Stimulated activated CD4-positive, alpha-beta T cell treated with anti-CD3 and anti-CD28 coated beads, Interleukin-1b, Interleukin-23, amount 100 ng/mL, for 48 hours (primary cell): ENCODE data around the gene SLC25A30.
"Not testable (repeated sequence)": the region's sequence is repeated elsewhere in the genome, so short reads cannot be mapped to it uniquely, and the experiment has no call there.

ENCODE experiments used
- DNase-seq: peaks from one replicate; pipeline ENCODE4 v3.0.0-alpha.2; 2020

SLC25A30 gene

DNA sequence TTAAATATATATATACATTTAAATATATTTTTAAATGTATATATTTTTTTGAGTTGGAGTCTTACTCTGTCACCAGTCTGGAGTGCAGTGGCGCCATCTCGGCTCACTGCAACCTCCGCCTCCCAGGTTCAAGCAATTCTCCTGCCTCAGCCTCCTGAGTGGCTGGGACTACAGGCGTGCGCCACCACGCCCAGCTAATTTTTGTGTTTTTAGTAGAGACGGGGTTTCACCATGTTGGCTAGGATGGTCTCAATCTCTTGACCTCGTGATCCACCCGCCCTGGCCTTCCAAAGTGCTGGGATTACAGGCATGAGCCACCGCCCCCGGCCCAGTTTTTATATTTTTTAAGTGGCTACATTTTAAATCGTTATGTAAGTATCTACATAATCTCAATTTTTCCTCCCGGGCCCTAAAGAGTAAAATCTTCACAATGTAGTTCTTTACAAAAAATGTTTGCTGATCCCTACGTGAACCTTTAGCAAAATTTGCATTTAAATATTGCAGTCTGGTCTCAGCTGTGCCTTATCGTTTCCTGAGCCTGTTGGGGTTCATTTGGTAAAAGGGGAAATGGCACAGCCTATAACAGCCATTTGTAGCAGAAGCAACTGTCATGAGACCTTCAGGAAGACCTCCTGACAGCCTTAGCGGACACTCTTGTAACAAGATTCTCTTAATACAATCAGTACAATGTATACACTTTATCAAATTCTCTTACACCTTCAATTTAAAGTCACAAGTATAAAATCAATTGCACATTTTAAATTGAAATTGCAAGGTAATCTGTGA is 8.1 kb upstream of the SLC25A30 start:
- DNase-seq = not testable (repeated sequence)

DNA sequence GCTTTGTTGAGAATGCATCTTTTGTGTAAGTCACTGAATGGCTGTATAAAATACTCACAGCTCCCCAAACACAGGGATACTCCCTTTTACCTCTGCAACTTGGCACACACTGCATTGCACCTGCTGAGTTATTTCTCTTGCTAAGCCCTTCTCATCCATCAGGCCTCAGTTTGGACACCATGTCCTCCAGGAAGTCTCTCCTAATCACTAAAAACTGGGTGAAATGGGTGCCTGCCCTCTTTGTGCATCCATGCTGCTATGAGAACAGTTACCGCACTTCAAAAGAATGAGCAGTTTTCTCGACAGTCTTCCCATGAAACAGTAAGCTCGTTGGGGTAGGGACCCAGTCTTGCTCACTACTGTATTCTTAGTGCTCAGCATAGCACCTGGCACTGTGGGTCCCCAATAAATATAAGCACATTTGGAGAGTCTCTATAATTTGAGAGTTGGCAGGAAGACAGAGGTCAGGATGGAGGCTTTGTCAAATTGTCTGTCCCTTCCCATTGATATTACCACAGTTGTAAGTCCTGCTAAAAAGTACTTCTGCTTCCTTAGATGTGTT is 4.6 kb upstream of the SLC25A30 start:
- no peak for DNase-seq

GRCh38 chr13:45419945-45420344 is 1.8 kb upstream of the SLC25A30 start:
- DNase-seq = no peak

GRCh38 chr13:45419389-45419788 is 1.2 kb upstream of the SLC25A30 start:
- DNase-seq = not testable (repeated sequence)

DNA sequence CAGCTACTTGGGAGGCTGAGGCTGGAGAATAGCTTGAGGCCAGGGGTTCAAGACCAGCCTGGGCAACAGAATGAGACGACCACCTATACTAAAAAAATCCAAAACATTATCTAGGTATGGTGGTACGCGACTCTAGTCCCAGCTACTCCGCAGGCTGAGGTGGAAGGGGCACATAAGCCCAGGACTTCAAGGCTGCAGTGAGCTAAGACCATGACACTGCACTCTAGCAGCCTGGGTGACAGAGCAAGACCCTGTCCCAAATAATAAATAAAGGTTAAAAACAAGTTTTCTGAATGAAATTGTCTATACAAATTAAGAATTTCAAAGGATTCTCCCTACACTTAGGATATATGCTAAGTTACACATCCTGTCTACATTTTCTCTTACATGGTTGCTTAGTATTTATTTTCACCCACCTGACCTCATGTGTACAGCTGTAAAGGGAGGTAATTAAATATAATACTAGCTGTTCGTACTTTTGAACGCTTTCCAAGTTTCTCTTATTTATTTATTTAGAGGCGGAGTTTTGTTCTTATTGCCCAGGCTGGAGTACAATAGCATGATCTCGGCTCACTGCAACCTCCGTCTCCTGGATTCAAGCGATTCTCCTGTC is 1.6 kb downstream of the SLC25A30 start:
- no peak for DNase-seq

- DNase-seq = no peak
Measured at GRCh38 chr13:45415112-45415511, 3.1 kb downstream of the SLC25A30 start.

DNA sequence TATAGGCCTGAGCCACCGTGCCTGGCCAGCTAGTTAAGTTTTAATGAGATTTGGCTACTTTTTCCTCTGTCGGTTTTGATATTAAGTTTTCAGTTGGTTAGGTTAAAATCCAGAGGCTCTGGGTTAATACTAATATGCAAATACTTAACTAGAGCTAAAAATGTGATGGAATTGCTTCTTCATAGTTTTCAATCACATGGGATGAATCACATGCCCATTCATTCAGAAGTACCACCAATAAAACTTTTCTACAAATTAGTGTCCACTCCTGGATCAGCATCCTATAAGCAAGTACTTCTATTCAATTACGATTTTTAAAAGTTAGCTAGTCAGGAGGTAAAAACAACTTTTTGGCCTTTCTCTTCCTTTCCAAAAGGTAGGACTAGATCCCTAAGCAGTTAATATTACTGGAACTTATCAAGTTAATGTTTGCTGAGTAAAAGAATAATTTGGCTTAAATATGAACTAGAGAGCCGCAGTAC is 4.3 kb downstream of the SLC25A30 start:
- no peak for DNase-seq

GRCh38 chr13:45412274-45413049 is 5.7 kb downstream of the SLC25A30 start:
- no peak for DNase-seq

DNA sequence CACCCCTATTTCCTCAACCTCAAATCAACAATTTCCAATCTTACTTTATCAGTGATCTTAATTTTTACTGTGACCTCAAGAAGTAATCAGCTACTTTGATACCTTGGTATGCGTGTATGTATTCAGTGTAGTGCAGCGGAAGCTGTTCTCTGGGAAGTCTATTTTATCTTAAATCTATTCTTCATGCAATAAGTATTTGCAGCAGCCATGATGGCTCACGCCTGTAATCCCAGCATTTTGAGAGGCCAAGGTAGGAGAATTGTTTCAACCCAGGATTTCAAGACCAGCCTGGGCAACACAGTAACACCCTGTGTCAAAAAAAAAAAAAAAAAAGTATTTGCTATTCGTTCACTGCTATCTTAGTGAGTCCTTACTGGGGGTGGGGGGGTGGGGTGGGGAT is 6.5 kb downstream of the SLC25A30 start:
- DNase-seq = no peak

DNA sequence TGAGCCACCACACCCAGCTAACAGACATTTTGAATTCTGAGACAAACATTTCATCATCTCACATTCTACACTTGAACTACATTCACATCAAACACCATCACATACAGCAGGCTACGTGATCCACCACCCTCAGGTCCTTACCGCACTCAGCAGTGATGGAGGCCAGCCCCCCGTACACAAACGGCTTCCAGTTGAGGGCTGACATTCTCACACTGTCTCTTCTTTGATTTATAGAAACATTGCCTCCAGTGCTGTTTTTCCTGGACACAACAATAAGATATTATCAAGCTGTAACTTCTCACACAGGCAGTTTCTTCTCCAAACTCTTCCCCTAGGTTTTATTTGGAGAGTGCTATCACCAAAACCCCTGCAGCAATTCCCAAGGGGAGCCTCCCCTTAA is 7.0 kb downstream of the SLC25A30 start:
- no peak for DNase-seq

DNA sequence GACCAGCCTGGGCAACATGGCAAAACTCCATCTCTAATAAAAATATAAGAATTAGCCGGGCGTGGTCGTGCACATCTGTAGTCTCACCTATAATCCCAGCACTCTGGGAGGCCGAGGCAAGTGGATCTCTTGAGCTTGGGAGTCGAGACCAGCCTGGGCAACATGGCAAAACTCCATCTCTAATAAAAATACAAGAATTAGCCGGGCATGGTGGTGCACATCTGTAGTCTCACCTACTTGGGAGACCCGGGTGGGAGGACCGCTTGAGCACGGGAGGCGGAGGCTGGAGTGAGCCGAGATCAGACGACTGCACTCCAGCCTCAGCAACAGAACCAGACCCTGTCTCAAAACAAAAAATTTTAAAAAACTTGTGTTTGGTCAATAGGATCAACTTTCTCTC is 7.7 kb downstream of the SLC25A30 start:
- DNase-seq = no peak

DNA sequence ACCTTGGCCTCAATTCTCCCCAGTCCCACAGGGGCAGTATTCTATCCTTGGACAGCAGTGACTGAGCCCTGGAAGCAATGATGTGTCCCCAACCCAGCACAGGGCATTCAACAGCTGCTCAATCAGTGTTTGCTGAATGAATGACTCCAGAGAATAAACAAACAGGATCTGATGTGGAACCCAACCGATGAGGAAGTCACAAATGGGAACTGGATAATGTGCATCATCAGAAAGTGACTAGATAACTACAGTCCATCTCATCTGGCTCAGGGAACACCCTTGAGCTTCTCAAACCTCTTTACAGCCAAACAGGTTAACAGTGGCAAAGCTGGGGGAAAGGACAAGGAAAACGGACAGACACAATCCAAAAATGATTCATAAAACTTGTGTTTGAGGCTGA is 8.2 kb downstream of the SLC25A30 start:
- DNase-seq = no peak

DNA sequence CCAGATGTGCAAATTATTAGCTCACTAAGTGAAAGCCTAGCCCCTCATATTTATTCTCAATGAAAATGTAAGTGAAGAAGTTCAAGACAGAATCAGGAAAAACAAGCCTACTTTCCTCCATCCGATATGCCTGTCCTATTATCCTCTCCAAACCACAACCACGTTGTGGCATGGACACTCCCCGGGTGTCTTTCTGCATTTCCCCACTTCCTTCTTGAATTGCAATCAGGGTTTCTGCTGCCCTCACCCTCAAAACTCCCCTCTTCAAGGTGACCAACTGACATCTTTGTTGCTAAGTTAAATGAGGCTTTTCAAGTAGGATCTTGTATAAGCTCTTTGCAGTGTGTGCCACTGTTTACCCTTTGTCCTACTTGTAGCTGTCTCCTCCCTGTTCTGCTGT is 11.8 kb downstream of the SLC25A30 start:
- DNase-seq = no peak

GRCh38 chr13:45403081-45403480 is 15.1 kb downstream of the SLC25A30 start:
- DNase-seq = no peak

- no peak for DNase-seq
Measured at GRCh38 chr13:45402641-45403040, 15.5 kb downstream of the SLC25A30 start.

DNA sequence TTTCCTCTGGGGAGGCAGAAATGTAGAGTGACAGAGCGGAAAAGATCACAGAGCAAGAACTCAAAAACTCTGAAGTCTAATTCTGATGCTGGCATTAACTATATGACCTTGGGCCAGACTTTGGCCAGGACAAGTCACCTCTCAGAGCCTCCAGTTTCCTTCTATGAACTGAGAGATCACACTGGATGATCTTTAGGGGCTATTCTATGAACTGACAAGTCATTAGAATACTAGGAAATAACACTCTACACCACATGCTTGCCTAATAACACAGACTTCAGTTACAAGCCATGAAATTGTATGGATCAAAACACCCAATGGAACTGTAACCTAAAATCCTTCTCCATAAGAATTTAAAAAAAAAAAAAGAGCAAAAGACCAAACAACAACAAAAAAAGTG is 16.9 kb downstream of the SLC25A30 start:
- no peak for DNase-seq

- peak; percentile 41 for DNase-seq
Measured at GRCh38 chr13:45398877-45399276, 19.3 kb downstream of the SLC25A30 start.

DNA sequence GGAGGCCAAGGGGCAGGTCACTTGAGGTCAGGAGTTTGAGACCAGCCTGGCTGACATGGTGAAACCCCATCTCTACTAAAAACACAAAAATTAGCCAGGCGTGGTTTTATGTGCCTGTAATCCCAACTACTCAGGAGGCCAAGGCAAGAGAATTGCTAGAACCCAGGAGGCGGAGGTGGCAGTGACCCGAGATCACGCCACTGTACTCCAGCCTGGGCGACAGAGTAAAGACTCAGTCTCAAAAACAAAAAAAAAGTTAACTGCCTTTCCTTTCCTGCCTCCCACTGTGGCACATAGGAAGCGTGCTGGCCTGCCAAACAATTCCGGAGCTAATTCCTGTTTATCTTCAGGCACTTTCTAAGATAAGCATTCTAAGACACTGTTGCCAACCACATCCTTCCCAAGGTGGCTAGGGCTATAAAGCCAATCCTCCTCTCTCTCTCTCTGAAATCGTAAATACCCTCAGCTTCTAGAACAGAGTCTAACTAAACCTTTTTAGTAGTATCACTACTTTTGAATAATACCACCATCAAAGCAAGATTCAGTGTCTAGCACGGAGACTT is 21.6 kb downstream of the SLC25A30 start:
- no peak for DNase-seq

DNA sequence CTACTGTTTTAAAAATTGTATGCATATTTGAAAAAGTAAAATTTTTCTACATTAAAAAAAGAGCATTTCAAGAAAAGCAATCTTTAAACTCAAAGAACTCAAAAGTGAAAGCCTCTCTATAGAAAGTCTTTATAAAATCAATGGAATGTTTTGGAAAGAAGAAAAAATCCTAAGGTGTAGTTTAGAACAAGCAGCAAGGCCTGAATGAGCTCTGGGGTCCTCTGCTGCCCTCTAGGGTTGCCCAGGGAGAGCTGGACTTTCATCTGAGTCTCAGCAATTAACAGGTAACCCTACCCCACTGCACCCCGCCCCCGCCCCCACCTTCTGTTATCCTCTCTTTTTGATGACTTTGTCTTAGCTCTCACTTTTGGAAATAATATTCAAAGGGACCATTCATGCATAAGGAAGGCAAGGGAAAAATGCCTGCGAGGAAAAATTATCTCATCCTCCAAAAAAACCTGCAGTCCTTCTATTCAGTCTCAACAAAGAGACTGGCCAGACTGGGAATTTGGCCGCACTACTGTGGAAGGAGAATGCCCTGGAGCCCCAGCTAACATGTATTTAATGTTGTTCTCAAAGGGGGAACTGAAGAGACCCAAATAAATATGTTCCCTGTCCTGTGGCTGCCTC is 24.1 kb downstream of the SLC25A30 start:
- DNase-seq = peak; percentile 20

DNA sequence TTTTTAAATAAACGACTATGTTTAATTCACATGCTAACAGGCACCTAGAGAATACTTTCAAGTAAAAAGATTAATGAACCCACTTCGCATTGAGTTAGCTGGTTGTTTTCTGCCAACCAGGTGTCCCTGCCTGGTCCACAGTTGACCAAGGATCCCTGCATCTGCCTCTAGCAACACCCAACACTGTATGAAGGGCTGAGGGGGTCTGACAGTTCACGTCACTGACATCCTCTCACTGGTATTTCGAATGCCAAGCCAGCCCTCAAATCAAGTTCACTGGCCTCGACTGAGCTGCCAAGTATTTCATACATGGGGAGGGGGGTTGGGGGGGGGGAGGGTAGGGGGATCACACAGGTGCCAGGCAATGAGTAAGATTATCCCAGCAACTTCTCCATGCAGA is 25.4 kb downstream of the SLC25A30 start:
- DNase-seq = no peak

- DNase-seq = no peak
Measured at GRCh38 chr13:45391926-45392325, 26.2 kb downstream of the SLC25A30 start.

DNA sequence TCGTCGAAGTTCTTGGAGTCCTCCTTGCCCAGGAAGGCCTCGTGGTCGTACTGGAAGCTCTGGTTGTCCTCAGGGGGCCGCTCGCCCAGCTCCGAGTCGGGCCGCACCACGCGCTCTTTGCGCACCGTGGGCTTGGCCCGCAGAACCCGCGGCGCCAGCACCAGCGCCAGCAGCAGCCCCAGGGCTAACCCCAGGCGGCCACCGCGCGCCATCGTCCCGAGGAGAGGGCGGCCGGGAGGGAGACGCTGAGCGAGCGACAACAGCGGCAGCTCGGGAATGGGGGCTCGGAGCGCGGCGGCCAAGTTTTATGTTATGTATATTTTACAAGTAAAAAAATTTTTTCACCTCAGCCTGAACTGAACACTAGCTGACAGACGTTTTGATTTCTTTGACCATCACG is 27.0 kb downstream of the SLC25A30 start:
- DNase-seq = not testable (repeated sequence)

DNA sequence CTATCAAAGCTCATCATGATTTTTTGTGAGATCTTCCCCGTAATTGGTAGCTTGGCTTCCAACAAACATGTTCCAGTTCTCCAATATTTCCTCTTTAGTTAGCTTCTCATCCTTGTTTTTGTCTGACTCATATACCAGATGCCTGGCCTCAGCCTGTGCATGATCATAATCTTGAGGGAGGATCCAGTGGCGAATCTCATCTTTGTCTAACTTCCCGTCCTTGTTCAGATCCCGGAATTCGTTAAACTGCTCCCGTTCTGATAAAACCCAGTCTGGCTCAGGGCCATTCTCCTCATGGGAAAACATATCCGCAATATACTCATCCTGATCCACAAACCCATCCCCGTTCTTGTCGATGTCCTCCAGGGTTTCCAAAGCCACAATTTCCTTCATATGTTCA is 27.8 kb downstream of the SLC25A30 start:
- DNase-seq = not testable (repeated sequence)
